ENCODE data around the gene IGSF21. TPM values are rescaled to one million over a fixed set of nuclear protein-coding genes. Genes with fewer than 3 reads are reported as not detected.

The IGSF21 gene
- total and polyA plus RNA-seq, 2 donors from 2014 or later = 1.4 to 6.6 TPM

GRCh38 chr1:18132711-18133541, 25.3 kb downstream of the IGSF21 start:
- Histone ChIP-seq H3K9ac (ENCODE audit: low read length in 3 of 3) (no peak overlapping the region), H3K36me3 (ENCODE audit: control insufficient read depth in 2 of 3, insufficient read depth in 3 of 3, low read length in 3 of 3) (no peaks in the 10 kb centered on the region), H3K27me3 (ENCODE audit: control insufficient read depth, insufficient read depth, low read length) (no peaks in the 10 kb centered on the region), H3K4me3 (ENCODE audit: low read length in 3 of 3) (no peak overlapping the region), H3K4me1 (ENCODE audit: control insufficient read depth in 2 of 3, insufficient read depth in 2 of 3, low read depth in 1 of 3, low read length in 3 of 3) (no peaks in the 10 kb centered on the region), H3K9me3 (ENCODE audit: control insufficient read depth in 2 of 3, insufficient read depth in 1 of 3, low read length in 3 of 3) (no peaks in the 10 kb centered on the region), H3K27ac (ENCODE audit: low read depth in 2 of 2, low read length in 2 of 2) (no peak overlapping the region)
- intact Hi-C loops (cut with DNase I) = no loop called here
- FAIRE-seq = no peak
- peak in 1 of 5 donors; percentile 78 for DNase-seq
- TF ChIP-seq CTCF (IDR thresholded peaks at IDR 0.05; ENCODE audit: borderline replicate concordance, extremely low read depth, insufficient read depth) = no peak

GRCh38 chr1:18134324-18135046, 26.9 kb downstream of the IGSF21 start:
- H3K4me1 ChIP-seq (ENCODE audit: control insufficient read depth in 2 of 3, insufficient read depth in 2 of 3, low read depth in 1 of 3, low read length in 3 of 3) = no peaks in the 10 kb centered on the region
- intact Hi-C loops (cut with DNase I) = no loop called here
- no peaks in the 10 kb centered on the region for H3K27me3 ChIP-seq (ENCODE audit: control insufficient read depth, insufficient read depth, low read length)
- H3K9me3 ChIP-seq (ENCODE audit: control insufficient read depth in 2 of 3, insufficient read depth in 1 of 3, low read length in 3 of 3) = no peaks in the 10 kb centered on the region
- no peak overlapping the region for H3K9ac ChIP-seq (ENCODE audit: low read length in 3 of 3)
- no peak for TF ChIP-seq CTCF (IDR thresholded peaks at IDR 0.05; ENCODE audit: borderline replicate concordance, extremely low read depth, insufficient read depth)
- no peak overlapping the region for H3K4me3 ChIP-seq (ENCODE audit: low read length in 3 of 3)
- FAIRE-seq (no peak), DNase-seq (no peak)
- no peak overlapping the region for H3K27ac ChIP-seq (ENCODE audit: low read depth in 2 of 2, low read length in 2 of 2)
- H3K36me3 ChIP-seq (ENCODE audit: control insufficient read depth in 2 of 3, insufficient read depth in 3 of 3, low read length in 3 of 3) = no peaks in the 10 kb centered on the region

- DNase-seq (no peak), FAIRE-seq (no peak)
- Histone ChIP-seq H3K27me3 (ENCODE audit: control insufficient read depth, insufficient read depth, low read length) (no peaks in the 10 kb centered on the region), H3K27ac (ENCODE audit: low read depth in 2 of 2, low read length in 2 of 2) (no peak overlapping the region), H3K9me3 (ENCODE audit: control insufficient read depth in 2 of 3, insufficient read depth in 1 of 3, low read length in 3 of 3) (no peaks in the 10 kb centered on the region), H3K4me1 (ENCODE audit: control insufficient read depth in 2 of 3, insufficient read depth in 2 of 3, low read depth in 1 of 3, low read length in 3 of 3) (no peaks in the 10 kb centered on the region), H3K9ac (ENCODE audit: low read length in 3 of 3) (no peak overlapping the region), H3K4me3 (ENCODE audit: low read length in 3 of 3) (no peak overlapping the region), H3K36me3 (ENCODE audit: control insufficient read depth in 2 of 3, insufficient read depth in 3 of 3, low read length in 3 of 3) (no peaks in the 10 kb centered on the region)
- no peak for TF ChIP-seq CTCF (IDR thresholded peaks at IDR 0.05; ENCODE audit: borderline replicate concordance, extremely low read depth, insufficient read depth)
- intact Hi-C loops (cut with DNase I) = no loop called here
Measured at GRCh38 chr1:18137759-18138345, 30.3 kb downstream of the IGSF21 start.
